HCT116 (cell line): ENCODE data around the gene STAM. TPM values are rescaled to one million over a fixed set of nuclear protein-coding genes. Genes with fewer than 3 reads are reported as not detected.
A peak's percentile ranks its signal among the peaks of the same experiment; 100 is the strongest.

ENCODE experiments used
- ATAC-seq: fragments of 200-7000 bp; cut with Tn5 transposase; 2 replicates; pipeline ENCODE4 v1.9.1; 2020; ENCODE audit warnings: mild to moderate bottlenecking, moderate library complexity
- BruUV-seq: library from RNA; stranded (reverse); fragments of 400-500 nt; replicated peaks from 2 replicates; lab custom pipeline; 2021; lab: Mats Ljungman, UMichigan
- CTCF ChIA-PET: fragments of 300-600 bp; sonication (Branson Sonifier 250); formaldehyde crosslinking; loops from one replicate; lab custom pipeline; 2021; ENCODE audit warnings: antibody characterized with exemption; lab: Charles Lee
- POLR2A ChIA-PET: fragments of 300-600, 350-600 bp; sonication (Branson Sonifier 250); formaldehyde crosslinking; loops from one replicate; lab custom pipeline; 2021; ENCODE audit warnings: antibody characterized with exemption; lab: Charles Lee
- RAD21 ChIA-PET, 2 experiments: fragments of 300-600 bp; sonication (Branson Sonifier 250); formaldehyde crosslinking; loops; one replicate each; lab custom pipeline; 2023; ENCODE audit warnings: low total read pairs in 2 of 2; ENCODE audit not compliant: uncharacterized antibody in 2 of 2, unreplicated experiment in 2 of 2, low non-redundant PET in 1 of 2; lab: Charles Lee
- DNase-seq: peaks from one replicate; pipeline ENCODE4 v3.0.0-alpha.2; 2010; ENCODE audit warnings: low read depth, low spot score
- H2AFZ ChIP-seq: fragments of 200-600 bp; shearing (Covaris generic), sonication (generic); 2 replicates; pipeline ENCODE4 v1.6.1; 2017; ENCODE audit warnings: low read depth, mixed run types, mixed read lengths, antibody characterized with exemption, low read length; ENCODE audit not compliant: poor library complexity, severe bottlenecking
- H3K27ac ChIP-seq: 2 replicates; pipeline ENCODE4 v1.5.1; 2012; ENCODE audit warnings: low read depth, low read length
- H3K27me3 ChIP-seq: fragments of 200-600 bp; sonication (generic); 2 replicates; pipeline ENCODE4 v1.6.1; 2016; ENCODE audit warnings: mixed run types, low read length, mixed read lengths; ENCODE audit not compliant: insufficient read depth
- H3K36me3 ChIP-seq, 2 experiments: fragments of 200-500 bp in 1 of 2; fragments of 200-600 bp in 1 of 2; sonication (Bioruptor generic) in 1 of 2; sonication (generic) in 1 of 2; 2 replicates each; pipeline versions ENCODE4 v1.5.1 to v1.6.1; 2014 to 2016; ENCODE audit warnings: low read length in 2 of 2, inconsistent platforms in 1 of 2, mixed read lengths in 1 of 2, mixed run types in 1 of 2; ENCODE audit not compliant: insufficient read depth in 2 of 2, control insufficient read depth in 1 of 2
- H3K4me1 ChIP-seq, 2 experiments: fragments of 200-600 bp in 1 of 2; sonication (generic) in 1 of 2; 2 replicates each; pipeline versions ENCODE4 v1.5.1 to v1.6.1; 2012 to 2017; ENCODE audit warnings: low read length in 2 of 2, inconsistent platforms in 1 of 2, mild to moderate bottlenecking in 1 of 2, mixed read lengths in 1 of 2, mixed run types in 1 of 2, moderate library complexity in 1 of 2; ENCODE audit not compliant: insufficient read depth in 2 of 2, control insufficient read depth in 1 of 2
- H3K4me2 ChIP-seq: fragments of 200-600 bp; sonication (generic); 2 replicates; pipeline ENCODE4 v1.6.1; 2017; ENCODE audit warnings: mixed run types, low read length, mixed read lengths
- H3K4me3 ChIP-seq, 2 experiments: fragments of 200-600 bp in 1 of 2; sonication (generic) in 1 of 2; replicated peaks in 1 of 2; 2 replicates each; pipeline ENCODE4 v1.5.1; 2011 to 2016; ENCODE audit warnings: low read length in 2 of 2, control low read depth in 1 of 2, low read depth in 1 of 2, mild to moderate bottlenecking in 1 of 2, mixed read lengths in 1 of 2, mixed run types in 1 of 2
- H3K79me2 ChIP-seq: fragments of 200-600 bp; sonication (generic); 2 replicates; pipeline ENCODE4 v1.6.1; 2017; ENCODE audit warnings: mild to moderate bottlenecking, mixed run types, low read length, moderate library complexity, mixed read lengths; ENCODE audit not compliant: insufficient read depth
- H3K9ac ChIP-seq: fragments of 200-600 bp; sonication (generic); 2 replicates; pipeline ENCODE4 v1.6.1; 2016; ENCODE audit warnings: low read length, mixed read lengths
- H3K9me2 ChIP-seq: fragments of 200-600 bp; sonication (generic), shearing (Covaris generic); 2 replicates; pipeline ENCODE4 v1.6.1; 2017; ENCODE audit warnings: mixed run types, mild to moderate bottlenecking, moderate library complexity; ENCODE audit not compliant: insufficient read depth
- H3K9me3 ChIP-seq, 2 experiments: fragments of 200-500 bp in 1 of 2; fragments of 200-600 bp in 1 of 2; sonication (Bioruptor generic) in 1 of 2; sonication (generic) in 1 of 2; 2 replicates each; pipeline ENCODE4 v1.6.1; 2014 to 2017; ENCODE audit warnings: low read length in 2 of 2, mixed read lengths in 2 of 2, inconsistent platforms in 1 of 2, low read depth in 1 of 2, mild to moderate bottlenecking in 1 of 2, mixed run types in 1 of 2, moderate library complexity in 1 of 2; ENCODE audit not compliant: control insufficient read depth in 1 of 2, insufficient read depth in 1 of 2
- H4K20me1 ChIP-seq: fragments of 200-600 bp; sonication (generic), shearing (Covaris generic); 2 replicates; pipeline ENCODE4 v1.6.1; 2017; ENCODE audit warnings: mixed run types, mild to moderate bottlenecking, moderate library complexity; ENCODE audit not compliant: insufficient read depth
- CBX3 ChIP-seq: IDR thresholded peaks from 2 replicates; pipeline ENCODE4 v1.6.1; 2012; ENCODE audit warnings: low read depth
- CEBPB ChIP-seq: IDR thresholded peaks from 2 replicates; pipeline ENCODE4 v1.6.1; 2012; ENCODE audit warnings: low read depth
- EZH2 ChIP-seq: fragments of 200-600 bp; sonication (generic); IDR thresholded peaks from 2 replicates; pipeline ENCODE4 v1.6.1; 2017; ENCODE audit warnings: antibody characterized with exemption, mixed run types
- EZH2phosphoT487 ChIP-seq: fragments of 200-600 bp; IDR thresholded peaks from 2 replicates; pipeline ENCODE4 v1.6.1; 2018; ENCODE audit warnings: antibody characterized with exemption, borderline replicate concordance
- FOSL1 ChIP-seq: IDR thresholded peaks from 2 replicates; pipeline ENCODE4 v1.6.1; 2012; ENCODE audit warnings: low read depth
- JUND ChIP-seq: IDR thresholded peaks from 2 replicates; pipeline ENCODE4 v1.6.1; 2012
- MAX ChIP-seq: IDR thresholded peaks from 2 replicates; pipeline ENCODE4 v1.6.1; 2012
- POLR2A ChIP-seq: IDR thresholded peaks from 2 replicates; pipeline ENCODE4 v1.7.0; 2011; ENCODE audit warnings: borderline replicate concordance; ENCODE audit not compliant: insufficient read depth, insufficient read length; ENCODE audit errors: extremely low read depth
- POLR2AphosphoS5 ChIP-seq: IDR thresholded peaks from 2 replicates; pipeline ENCODE4 v1.6.1; 2011; ENCODE audit warnings: mild to moderate bottlenecking, low read depth, low read length, moderate library complexity
- REST ChIP-seq: IDR thresholded peaks from 2 replicates; pipeline ENCODE4 v1.6.1; 2012; ENCODE audit warnings: low read depth
- SIN3A ChIP-seq: IDR thresholded peaks from 2 replicates; pipeline ENCODE4 v1.6.1; 2012; ENCODE audit warnings: low read depth
- SP1 ChIP-seq: IDR thresholded peaks from 2 replicates; pipeline ENCODE4 v1.6.1; 2012; ENCODE audit warnings: low read depth
- SRF ChIP-seq: IDR thresholded peaks from 2 replicates; pipeline ENCODE4 v1.6.1; 2012; ENCODE audit warnings: low read depth
- TCF7L2 ChIP-seq: IDR thresholded peaks from 2 replicates; pipeline ENCODE4 v1.7.0; 2011; ENCODE audit warnings: borderline replicate concordance, inconsistent platforms; ENCODE audit not compliant: insufficient read depth, insufficient read length; ENCODE audit errors: extremely low read depth
- YY1 ChIP-seq: IDR thresholded peaks from 2 replicates; pipeline ENCODE4 v1.6.1; 2011; ENCODE audit warnings: low read length, low read depth, moderate library complexity, mild to moderate bottlenecking; ENCODE audit not compliant: insufficient replicate concordance; ENCODE audit errors: extremely low read depth
- ZBTB33 ChIP-seq: IDR thresholded peaks from 2 replicates; pipeline ENCODE4 v1.6.1; 2011; ENCODE audit warnings: mild to moderate bottlenecking, low read length, moderate library complexity; ENCODE audit not compliant: insufficient replicate concordance; ENCODE audit errors: extremely low read depth
- ZFX ChIP-seq: fragments of 450-650 bp; IDR thresholded peaks from 2 replicates; pipeline ENCODE4 v1.6.1; 2017
- ZNF274 ChIP-seq: fragments of 200-500 bp; sonication (Bioruptor generic); IDR thresholded peaks from 2 replicates; pipeline ENCODE4 v1.6.1; 2014; ENCODE audit warnings: mild to moderate bottlenecking, low read depth, low read length, inconsistent platforms
- intact Hi-C: fragments of 100-400 bp; cut with micrococcal nuclease; formaldehyde crosslinking; loops from 2 replicates; pipeline ENCODE4 v1.10.0; 2022
- total RNA-seq: library from RNA; stranded (reverse); gene quantifications from one replicate; pipeline ENCODE4 v1.2.1, GENCODE V29; 2021; ENCODE audit not compliant: unreplicated experiment

STAM gene
- total RNA-seq, 1 experiment from 2014 or later: 23.0 TPM

- Histone ChIP-seq H3K4me1 (peaks cover 52 to 69% of the 10 kb centered on the region in 2 experiments), H3K9me3 (peaks cover 0 to 8% of the 10 kb centered on the region in 2 experiments; a peak in 1 of 4 replicates), H3K36me3 (peaks cover 0 to 11% of the 10 kb centered on the region in 2 experiments; a peak in 1 of 4 replicates), H3K4me2 (peak overlapping the region; percentile 73), H3K4me3 (peak overlapping the region in 1 of 2 experiments; percentile 49; a peak in 2 of 4 replicates)
- peak; percentile 65 for ATAC-seq
- CTCF ChIA-PET: no interaction called here
- RAD21 ChIA-PET: interaction anchor here in 1 of 2 experiments (0.7 kb wide), 1 partner anchor 11 kb away, joined by 3 read pairs; no protein-coding TSS in a partner anchor
- intact Hi-C loops: no loop called here
- TF ChIP-seq EZH2 (no peak), POLR2A (no peak), YY1 (no peak), ZBTB33 (no peak), SIN3A (no peak), CEBPB (no peak), POLR2AphosphoS5 (no peak), SRF (no peak), SP1 (no peak; the same call in 1 of the 2 replicates), MAX (0 out of 2 replicates have a peak, but pooled peaks have one; percentile 28), FOSL1 (peak; percentile 35), ZFX (no peak), ZNF274 (no peak), CBX3 (no peak), EZH2phosphoT487 (no peak), TCF7L2 (no peak), REST (no peak), JUND (peak; percentile 37)
- TF ChIP-seq, all 23 proteins: peak for 3
- peak overlapping the region; percentile 37 for H3K9ac ChIP-seq
- no peak overlapping the region for H2AFZ ChIP-seq
- H3K79me2 ChIP-seq: peaks cover 92% of the 10 kb centered on the region
- H3K27ac ChIP-seq: peak overlapping the region; percentile 93
- POLR2A ChIA-PET: interaction anchor here (0.7 kb wide), 1 partner anchor 12 kb away, joined by 3 read pairs; the partner anchor contains the start of gene STAM
- 0 out of 2 replicates have a peak, but pooled peaks cover 6% of the 10 kb centered on the region for H4K20me1 ChIP-seq
- no peak for DNase-seq
- no peaks in the 10 kb centered on the region for H3K27me3 ChIP-seq
- no TSS peak for BruUV-seq
- H3K9me2 ChIP-seq: no peaks in the 10 kb centered on the region
These were observed 11.7 kb downstream of the STAM start for GRCh38 chr10:17655567-17656146.
